GM04503 (cell line): ENCODE results near the gene MYO3B.
A peak's percentile ranks its signal among the peaks of the same experiment; 100 is the strongest.
"Not testable (repeated sequence)": the region's sequence is repeated elsewhere in the genome, so short reads cannot be mapped to it uniquely, and the experiment has no call there.

Experiments used
- DNase-seq: peaks from one replicate; pipeline ENCODE4 v3.0.0-alpha.2; 2012; ENCODE audit warnings: low read depth

The MYO3B gene

GRCh38 chr2:170208967-170209366 is 31.0 kb downstream of the MYO3B start:
- no peak for DNase-seq

- no peak for DNase-seq
Observed at GRCh38 chr2:170212625-170213280, 34.8 kb downstream of the MYO3B start.

GRCh38 chr2:170213281-170213625 is 35.3 kb downstream of the MYO3B start:
- DNase-seq: not testable (repeated sequence)

GRCh38 chr2:170213651-170214050 is 35.7 kb downstream of the MYO3B start:
- no peak for DNase-seq

GRCh38 chr2:170214309-170214948 is 36.5 kb downstream of the MYO3B start:
- no peak for DNase-seq

- no peak for DNase-seq
Observed at GRCh38 chr2:170215021-170215420, 37.1 kb downstream of the MYO3B start.

- DNase-seq: no peak
Observed at GRCh38 chr2:170216428-170216827, 38.5 kb downstream of the MYO3B start.

GRCh38 chr2:170216981-170217380 is 39.0 kb downstream of the MYO3B start:
- DNase-seq: no peak

- DNase-seq: peak; percentile 19
Observed at GRCh38 chr2:170217778-170218251, 39.9 kb downstream of the MYO3B start.

GRCh38 chr2:170218456-170218855 is 40.5 kb downstream of the MYO3B start:
- no peak for DNase-seq

GRCh38 chr2:170218931-170219330 is 41.0 kb downstream of the MYO3B start:
- no peak for DNase-seq

- no peak for DNase-seq
Observed at GRCh38 chr2:170221317-170222288, 43.7 kb downstream of the MYO3B start.

GRCh38 chr2:170222298-170222697 is 44.4 kb downstream of the MYO3B start:
- DNase-seq: no peak

- no peak for DNase-seq
Observed at GRCh38 chr2:170222842-170223241, 44.9 kb downstream of the MYO3B start.

GRCh38 chr2:170224692-170225294 is 46.8 kb downstream of the MYO3B start:
- no peak for DNase-seq

GRCh38 chr2:170226216-170226615 is 48.3 kb downstream of the MYO3B start:
- DNase-seq: no peak

GRCh38 chr2:170227507-170227947 is 49.6 kb downstream of the MYO3B start:
- DNase-seq: no peak

- DNase-seq: no peak
Observed at GRCh38 chr2:170227951-170228350, 50.0 kb downstream of the MYO3B start.

GRCh38 chr2:170228429-170228828 is 50.5 kb downstream of the MYO3B start:
- DNase-seq: no peak

- no peak for DNase-seq
Observed at GRCh38 chr2:170229125-170229524, 51.2 kb downstream of the MYO3B start.

GRCh38 chr2:170229744-170230143 is 51.8 kb downstream of the MYO3B start:
- no peak for DNase-seq
